Lung (tissue), 12 donors: ENCODE results near the gene CREB5. TPM values are rescaled to one million over a fixed set of nuclear protein-coding genes. Genes with fewer than 3 reads are reported as not detected.

Experiments
- ATAC-seq: fragments of 200-7000 bp; cut with Tn5 transposase; one replicate; pipeline ENCODE4 v1.9.1; 2020; ENCODE audit warnings: moderate number of reproducible peaks; ENCODE audit not compliant: insufficient read depth, low FRiP score
- DNase-seq, 3 donors: peaks; one replicate each; pipeline ENCODE4 v3.0.0-alpha.2; 2013 to 2017
- H3K27ac ChIP-seq, 2 donors: one replicate each; pipeline ENCODE4 v1.5.1; 2013; ENCODE audit warnings: mild to moderate bottlenecking in 2 of 2, moderate library complexity in 2 of 2, control low read depth in 1 of 2, inconsistent platforms in 1 of 2, low read depth in 1 of 2, low read length in 1 of 2
- H3K27me3 ChIP-seq, 3 donors: one replicate each; pipeline ENCODE4 v1.5.1; 2013; ENCODE audit warnings: low read length in 2 of 3; ENCODE audit not compliant: control insufficient read depth in 3 of 3, insufficient read depth in 3 of 3
- H3K36me3 ChIP-seq, 4 donors: one replicate each; pipeline ENCODE4 v1.5.1; 2013; ENCODE audit warnings: low read length in 4 of 4, mild to moderate bottlenecking in 1 of 4, moderate library complexity in 1 of 4; ENCODE audit not compliant: control insufficient read depth in 4 of 4, insufficient read depth in 4 of 4
- H3K4me1 ChIP-seq, 5 donors: one replicate each; pipeline ENCODE4 v1.5.1; 2013; ENCODE audit warnings: low read length in 5 of 5, mild to moderate bottlenecking in 2 of 5, moderate library complexity in 1 of 5; ENCODE audit not compliant: control insufficient read depth in 5 of 5, insufficient read depth in 5 of 5
- H3K4me3 ChIP-seq: one replicate; pipeline ENCODE4 v1.5.1; 2013; ENCODE audit warnings: mild to moderate bottlenecking, control low read depth, moderate library complexity
- H3K9ac ChIP-seq, 2 donors: one replicate each; pipeline ENCODE4 v1.5.1; 2013; ENCODE audit warnings: low read length in 2 of 2, control low read depth in 1 of 2; ENCODE audit not compliant: insufficient read depth in 1 of 2
- H3K9me3 ChIP-seq, 4 donors: one replicate each; pipeline ENCODE4 v1.5.1; 2013; ENCODE audit warnings: low read length in 3 of 4, mild to moderate bottlenecking in 1 of 4, moderate library complexity in 1 of 4; ENCODE audit not compliant: control insufficient read depth in 4 of 4, insufficient read depth in 3 of 4
- WGBS, 2 donors: extraction: QIAGEN DNeasy Blood & Tissue Kit; methylation state at CpG; one replicate each; pipeline ENCODE4 v1.1.7; 2013; 5-methylcytosine and 5-hydroxymethylcytosine counted together
- polyA plus RNA-seq, 2 donors: library from polyadenylated mRNA; stranded (reverse); fragments of 200-250 nt; gene quantifications; one replicate each; pipeline ENCODE4 v1.2.1, GENCODE V29; 2013
- total RNA-seq, 2 donors: library from RNA; depleted of rRNA in 1 of 2; stranded (reverse); fragments of >200 nt in 1 of 2; gene quantifications; one replicate each; pipeline ENCODE4 v1.2.1, GENCODE V29; 2014 to 2021
- TF ChIP-seq, protein P1 (sequence below): IDR thresholded peaks from 2 replicates; pipeline ENCODE4 v1.5.1; 2012; ENCODE audit warnings: mild to moderate bottlenecking; ENCODE audit errors: control extremely low read depth, extremely low read depth
- donor health status: control.
- donor health status: control.
- donor health status: Bipolar disorder and iron deficiency.
- donor health status: healthy.
- donor health status: DM: yes; HTN: yes; CAD: no.

CREB5 gene
- total and polyA plus RNA-seq, 4 donors = 2.7 to 23.1 (median 9.6) TPM

DNA sequence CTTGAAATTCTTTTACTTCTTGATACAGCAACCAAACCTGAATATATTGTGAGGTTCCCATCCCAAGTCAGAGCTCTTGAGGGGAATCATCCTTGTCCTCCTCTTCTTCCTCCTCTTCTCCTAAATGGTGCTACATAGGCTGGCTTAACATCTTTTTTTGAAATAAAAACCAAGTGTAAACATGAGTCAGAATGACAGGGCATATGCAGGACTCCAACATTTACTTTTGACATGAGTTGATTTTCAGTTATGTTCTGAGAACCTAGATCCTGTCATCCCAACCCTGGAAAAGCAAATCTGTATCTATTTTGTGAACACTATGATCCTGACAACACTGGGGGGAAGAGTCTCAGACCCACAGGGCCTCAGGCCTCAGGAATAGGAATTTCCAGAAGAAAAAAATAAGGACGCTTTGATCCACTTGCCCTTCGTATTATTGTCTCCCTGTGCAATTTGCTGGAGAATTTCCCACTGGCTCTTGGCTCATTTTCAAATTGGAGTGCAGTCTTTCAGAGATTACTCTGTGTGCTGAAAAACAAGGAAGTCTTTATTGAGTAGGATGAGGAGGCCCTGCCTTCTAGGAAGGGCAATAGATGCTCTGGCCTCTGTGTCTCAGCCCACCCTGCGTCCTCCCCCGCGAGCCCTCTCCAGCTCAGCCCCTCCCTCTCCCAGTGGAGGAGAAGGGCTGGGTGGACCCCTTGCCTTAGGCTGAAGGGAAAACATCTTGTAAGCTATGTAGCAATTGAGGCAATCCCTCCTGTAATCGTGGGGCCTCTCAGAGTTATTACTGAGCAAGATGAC is 121.6 kb downstream of the CREB5 start:
- TF ChIP-seq, protein P1, sequence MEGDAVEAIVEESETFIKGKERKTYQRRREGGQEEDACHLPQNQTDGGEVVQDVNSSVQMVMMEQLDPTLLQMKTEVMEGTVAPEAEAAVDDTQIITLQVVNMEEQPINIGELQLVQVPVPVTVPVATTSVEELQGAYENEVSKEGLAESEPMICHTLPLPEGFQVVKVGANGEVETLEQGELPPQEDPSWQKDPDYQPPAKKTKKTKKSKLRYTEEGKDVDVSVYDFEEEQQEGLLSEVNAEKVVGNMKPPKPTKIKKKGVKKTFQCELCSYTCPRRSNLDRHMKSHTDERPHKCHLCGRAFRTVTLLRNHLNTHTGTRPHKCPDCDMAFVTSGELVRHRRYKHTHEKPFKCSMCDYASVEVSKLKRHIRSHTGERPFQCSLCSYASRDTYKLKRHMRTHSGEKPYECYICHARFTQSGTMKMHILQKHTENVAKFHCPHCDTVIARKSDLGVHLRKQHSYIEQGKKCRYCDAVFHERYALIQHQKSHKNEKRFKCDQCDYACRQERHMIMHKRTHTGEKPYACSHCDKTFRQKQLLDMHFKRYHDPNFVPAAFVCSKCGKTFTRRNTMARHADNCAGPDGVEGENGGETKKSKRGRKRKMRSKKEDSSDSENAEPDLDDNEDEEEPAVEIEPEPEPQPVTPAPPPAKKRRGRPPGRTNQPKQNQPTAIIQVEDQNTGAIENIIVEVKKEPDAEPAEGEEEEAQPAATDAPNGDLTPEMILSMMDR = no peak
- H3K4me3 ChIP-seq = no peak overlapping the region
- WGBS, 2 donors = 38 to 45% methylated on average over 6 of the region's 6 CpGs
- peaks cover 2 to 29% (median 17%) of the 10 kb centered on the region in 5 donors for H3K4me1 ChIP-seq
- H3K9me3 ChIP-seq = peaks cover 0 to 2% (median 0%) of the 10 kb centered on the region in 4 donors
- no peak for ATAC-seq
- H3K9ac ChIP-seq = no peak overlapping the region
- H3K36me3 ChIP-seq = peaks cover 0 to 3% (median 0%) of the 10 kb centered on the region in 4 donors
- peak; percentile 54 to 84 (median 75) for DNase-seq
- no peaks in the 10 kb centered on the region for H3K27me3 ChIP-seq
- no peak overlapping the region for H3K27ac ChIP-seq

DNA sequence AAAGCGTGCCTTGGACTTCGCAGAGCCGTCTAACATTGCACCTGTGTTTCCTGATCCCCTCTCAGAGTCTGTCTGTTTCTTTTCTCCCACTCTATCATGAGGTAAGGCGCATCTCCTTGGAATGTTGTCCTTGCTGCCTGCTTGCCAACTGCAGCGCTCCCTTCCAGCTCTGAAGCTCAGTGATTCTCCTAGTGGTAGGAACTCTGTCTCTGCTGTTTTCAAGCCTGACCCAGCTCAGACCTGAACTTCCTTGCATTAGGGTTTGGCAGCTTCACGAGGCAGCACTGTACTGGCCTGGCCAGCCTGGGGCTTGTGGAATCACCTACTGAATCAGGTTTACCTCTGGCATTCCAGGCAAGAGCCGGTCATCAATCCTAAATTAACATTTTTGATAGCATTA is 123.9 kb downstream of the CREB5 start:
- 80 to 84% methylated on average over 7 of the region's 7 CpGs for WGBS, 2 donors
- Histone ChIP-seq H3K36me3 (peaks cover 0 to 5% (median 0%) of the 10 kb centered on the region in 4 donors), H3K9ac (no peak overlapping the region), H3K27me3 (no peaks in the 10 kb centered on the region), H3K4me1 (peaks cover 2 to 14% (median 5%) of the 10 kb centered on the region in 5 donors), H3K27ac (no peak overlapping the region), H3K9me3 (peaks cover 0 to 2% (median 0%) of the 10 kb centered on the region in 4 donors), H3K4me3 (no peak overlapping the region)
- ATAC-seq = no peak
- peak in 2 of 3 donors; percentile 27 to 62 for DNase-seq
- TF ChIP-seq, protein P1 = no peak

DNA sequence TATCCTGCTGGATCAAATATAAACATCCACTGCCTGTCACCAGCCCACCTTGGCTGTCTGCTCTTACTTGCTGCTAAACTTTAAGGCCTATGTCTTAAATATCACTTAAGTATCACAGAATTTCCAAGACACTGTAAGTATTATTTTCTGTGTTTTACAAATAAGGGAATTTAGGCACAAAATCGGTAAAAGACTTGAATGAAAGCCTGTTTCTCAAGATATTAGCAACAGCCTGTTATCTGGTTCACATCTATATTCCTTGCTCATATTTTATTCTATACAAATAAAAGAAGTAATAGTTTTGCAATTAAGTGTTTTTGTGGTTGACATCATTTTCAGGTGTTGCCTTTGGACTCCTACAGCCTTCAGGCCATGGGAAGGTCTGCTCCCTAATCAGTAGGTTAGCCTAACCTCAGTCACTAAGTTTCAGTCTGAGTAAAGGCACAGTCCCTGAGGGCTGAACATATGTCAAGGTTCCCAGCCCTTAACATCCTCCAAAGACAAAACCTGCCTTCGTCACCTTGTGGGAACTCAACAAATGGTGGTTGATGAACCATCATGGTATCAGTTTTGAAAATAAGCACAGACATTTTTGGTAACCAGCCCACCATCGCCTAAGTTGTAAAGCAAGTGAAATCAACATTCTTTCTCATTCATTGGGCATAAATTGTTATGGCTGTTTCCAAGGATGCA is 127.1 kb downstream of the CREB5 start:
- no peak overlapping the region for H3K27ac ChIP-seq
- H3K36me3 ChIP-seq = peaks cover 0 to 5% (median 0%) of the 10 kb centered on the region in 4 donors
- no peak overlapping the region for H3K9ac ChIP-seq
- ATAC-seq (no peak), DNase-seq (no peak)
- H3K4me1 ChIP-seq = peaks cover 0 to 10% (median 2%) of the 10 kb centered on the region in 5 donors
- TF ChIP-seq, protein P1 = no peak
- no peaks in the 10 kb centered on the region for H3K27me3 ChIP-seq
- H3K4me3 ChIP-seq = no peak overlapping the region
- no peaks in the 10 kb centered on the region for H3K9me3 ChIP-seq
- 90 to 91% methylated on average over 3 of the region's 3 CpGs for WGBS, 2 donors
